ENCODE measurements around the gene HIRA.

HIRA gene

GRCh38 chr22:19402642-19403191 is 28.8 kb downstream of the HIRA start:
- DNase-seq (ENCODE audit: low read depth) = no peak
- TF ChIP-seq CTCF (IDR thresholded peaks at IDR 0.05; ENCODE audit: low read depth, low read length, missing control alignments) = no peak
- H3K4me3 ChIP-seq (ENCODE audit: low read depth, low read length) = no peak overlapping the region

GRCh38 chr22:19401483-19401882 is 30.1 kb downstream of the HIRA start:
- no peak for DNase-seq (ENCODE audit: low read depth)
- H3K4me3 ChIP-seq (ENCODE audit: low read depth, low read length) = no peak overlapping the region
- no peak for TF ChIP-seq CTCF (IDR thresholded peaks at IDR 0.05; ENCODE audit: low read depth, low read length, missing control alignments)

- no peak overlapping the region for H3K4me3 ChIP-seq (ENCODE audit: low read depth, low read length)
- no peak for DNase-seq (ENCODE audit: low read depth)
- no peak for TF ChIP-seq CTCF (IDR thresholded peaks at IDR 0.05; ENCODE audit: low read depth, low read length, missing control alignments)
Measured at GRCh38 chr22:19400881-19401280, 30.7 kb downstream of the HIRA start.

GRCh38 chr22:19398652-19399051 is 32.9 kb downstream of the HIRA start:
- DNase-seq (ENCODE audit: low read depth) = no peak
- TF ChIP-seq CTCF (IDR thresholded peaks at IDR 0.05; ENCODE audit: low read depth, low read length, missing control alignments) = no peak
- no peak overlapping the region for H3K4me3 ChIP-seq (ENCODE audit: low read depth, low read length)

- TF ChIP-seq CTCF (IDR thresholded peaks at IDR 0.05; ENCODE audit: low read depth, low read length, missing control alignments) = no peak
- no peak for DNase-seq (ENCODE audit: low read depth)
- no peak overlapping the region for H3K4me3 ChIP-seq (ENCODE audit: low read depth, low read length)
Measured at GRCh38 chr22:19398206-19398605, 33.3 kb downstream of the HIRA start.

- no peak overlapping the region for H3K4me3 ChIP-seq (ENCODE audit: low read depth, low read length)
- DNase-seq (ENCODE audit: low read depth) = no peak
- TF ChIP-seq CTCF (IDR thresholded peaks at IDR 0.05; ENCODE audit: low read depth, low read length, missing control alignments) = no peak
Measured at GRCh38 chr22:19397734-19398104, 33.8 kb downstream of the HIRA start.

GRCh38 chr22:19396934-19397733 is 34.4 kb downstream of the HIRA start:
- TF ChIP-seq CTCF (IDR thresholded peaks at IDR 0.05; ENCODE audit: low read depth, low read length, missing control alignments) = no peak
- DNase-seq (ENCODE audit: low read depth) = no peak

More at GRCh38 chr22:19396934-19397733, 34.4 kb downstream of the HIRA start:
- H3K4me3 ChIP-seq (ENCODE audit: low read depth, low read length) = no peak overlapping the region
